SK-N-MC (cell line): ENCODE data around the gene ILF3.

Source experiments
- EZH2 ChIP-seq: fragments of 200-600 bp; sonication (generic); IDR thresholded peaks from one replicate; pipeline ENCODE4 v1.6.1; 2017; ENCODE audit warnings: antibody characterized with exemption
- POLR2AphosphoS5 ChIP-seq: IDR thresholded peaks from 2 replicates; pipeline ENCODE4 v1.6.1; 2012; ENCODE audit warnings: mild to moderate bottlenecking, low read depth, low read length, borderline replicate concordance

GRCh38 chr19:10740798-10741197 lies 86.7 kb downstream of the ILF3 start:
- TF ChIP-seq EZH2 (no peak), POLR2AphosphoS5 (no peak)
